ENCODE data around the gene ZNF215.
"Not testable (repeated sequence)": the region's sequence is repeated elsewhere in the genome, so short reads cannot be mapped to it uniquely, and the experiment has no call there.

The ZNF215 gene

GRCh38 chr11:6926208-6927029, at the start of gene ZNF215:
TSS of gene ZNF215 (plus strand) at chr11:6926426. CDS start at chr11:6932273, 5,847 bp downstream.
- ATAC-seq = peak; percentile 82
- H3K4me1 Mint-ChIP-seq = peaks cover 24% of the 10 kb centered on the region
- peaks cover 75% of the 10 kb centered on the region for H3K27me3 Mint-ChIP-seq
- DNase-seq = peak; percentile 32 to 68
- peak within 1 kb of the TSS; percentile 14 to 88 for H3K27ac Mint-ChIP-seq
- H3K4me3 Mint-ChIP-seq = peak within 1 kb of the TSS; percentile 93 to 94
- H3K9me3 Mint-ChIP-seq = no peaks in the 10 kb centered on the region

- ATAC-seq (no peak), DNase-seq (no peak)
- Mint-ChIP-seq H3K9me3 (peaks cover 0 to 5% of the 10 kb centered on the region in 2 donors), H3K27me3 (peaks cover 17% of the 10 kb centered on the region), H3K27ac (no peak overlapping the region), H3K4me3 (no peak overlapping the region), H3K4me1 (no peaks in the 10 kb centered on the region)
Observed at GRCh38 chr11:6876914-6877313, 49.3 kb upstream of the ZNF215 start.

GRCh38 chr11:6882751-6883150, 43.5 kb upstream of the ZNF215 start:
- ATAC-seq (no peak), DNase-seq (no peak)
- no peaks in the 10 kb centered on the region for H3K4me1 Mint-ChIP-seq
- H3K27me3 Mint-ChIP-seq = peaks cover 37% of the 10 kb centered on the region
- H3K4me3 Mint-ChIP-seq = no peak overlapping the region
- H3K9me3 Mint-ChIP-seq = no peaks in the 10 kb centered on the region
- H3K27ac Mint-ChIP-seq = no peak overlapping the region

GRCh38 chr11:6887711-6888110, 38.5 kb upstream of the ZNF215 start:
- DNase-seq, H3K4me1 Mint-ChIP-seq: not testable (repeated sequence)
- H3K27me3 Mint-ChIP-seq = peaks cover 47% of the 10 kb centered on the region

GRCh38 chr11:6888830-6889229, 37.4 kb upstream of the ZNF215 start:
- ATAC-seq = no peak
- Mint-ChIP-seq H3K27ac (no peak overlapping the region), H3K27me3 (peaks cover 38% of the 10 kb centered on the region), H3K4me1 (no peaks in the 10 kb centered on the region), H3K4me3 (no peak overlapping the region), H3K9me3 (no peaks in the 10 kb centered on the region)
- no peak for DNase-seq

More at GRCh38 chr11:6887711-6888110, 38.5 kb upstream of the ZNF215 start:
- not testable (repeated sequence) for H3K9me3 Mint-ChIP-seq, H3K27ac Mint-ChIP-seq, ATAC-seq, H3K4me3 Mint-ChIP-seq

- no peak overlapping the region for H3K27ac Mint-ChIP-seq
- no peaks in the 10 kb centered on the region for H3K4me1 Mint-ChIP-seq
- ATAC-seq (no peak), DNase-seq (no peak)
- peaks cover 36% of the 10 kb centered on the region for H3K27me3 Mint-ChIP-seq
- no peaks in the 10 kb centered on the region for H3K9me3 Mint-ChIP-seq
- no peak overlapping the region for H3K4me3 Mint-ChIP-seq
Observed at GRCh38 chr11:6889835-6890234, 36.4 kb upstream of the ZNF215 start.

DNA sequence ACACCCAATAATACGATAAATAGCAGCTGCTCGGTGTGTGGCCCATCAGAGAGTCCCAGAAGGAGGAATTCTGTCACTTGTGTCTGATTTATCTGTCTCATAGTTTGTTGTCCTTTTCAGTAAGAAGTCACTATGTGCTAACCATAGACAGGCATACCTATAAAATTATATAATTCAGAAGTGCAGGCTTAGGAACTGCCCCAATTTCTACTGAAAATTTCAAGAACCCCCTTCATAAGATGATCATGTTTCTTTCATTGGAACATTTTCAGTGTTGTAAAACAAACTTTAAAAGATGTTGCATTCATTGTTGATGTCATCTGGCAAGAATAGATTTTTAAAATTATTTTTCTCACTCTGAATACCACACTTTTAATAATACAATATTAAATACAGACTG, 33.8 kb upstream of the ZNF215 start, which contains the start of gene OR2D2:
Gene OR2D2, minus strand, starts transcription at position 101 of the 400 bp plus-strand sequence. Its CDS starts 0 bp downstream, at position 101.
- H3K27ac Mint-ChIP-seq = no peak within 1 kb of the TSS
- ATAC-seq = no peak
- peaks cover 38% of the 10 kb centered on the region for H3K27me3 Mint-ChIP-seq
- H3K4me1 Mint-ChIP-seq = no peaks in the 10 kb centered on the region
- no peak within 1 kb of the TSS for H3K4me3 Mint-ChIP-seq
- H3K9me3 Mint-ChIP-seq = no peaks in the 10 kb centered on the region
- DNase-seq = no peak

- H3K27ac Mint-ChIP-seq = no peak overlapping the region
- DNase-seq = no peak
- H3K4me1 Mint-ChIP-seq = no peaks in the 10 kb centered on the region
Observed at GRCh38 chr11:6894097-6894496, 32.1 kb upstream of the ZNF215 start.

GRCh38 chr11:6895010-6895409, 31.2 kb upstream of the ZNF215 start:
- Mint-ChIP-seq H3K4me1 (no peaks in the 10 kb centered on the region), H3K9me3 (no peaks in the 10 kb centered on the region), H3K27ac (no peak overlapping the region), H3K27me3 (peaks cover 47% of the 10 kb centered on the region), H3K4me3 (no peak overlapping the region)
- peak; percentile 95 for ATAC-seq
- no peak for DNase-seq

More at GRCh38 chr11:6894097-6894496, 32.1 kb upstream of the ZNF215 start:
- Mint-ChIP-seq H3K4me3 (no peak overlapping the region), H3K27me3 (peaks cover 46% of the 10 kb centered on the region), H3K9me3 (no peaks in the 10 kb centered on the region)
- ATAC-seq = no peak

GRCh38 chr11:6898911-6899310, 27.3 kb upstream of the ZNF215 start:
- DNase-seq (no peak), ATAC-seq (no peak)
- Mint-ChIP-seq H3K9me3 (no peaks in the 10 kb centered on the region), H3K27me3 (peaks cover 42% of the 10 kb centered on the region), H3K4me3 (no peak overlapping the region), H3K27ac (no peak overlapping the region), H3K4me1 (no peaks in the 10 kb centered on the region)

DNA sequence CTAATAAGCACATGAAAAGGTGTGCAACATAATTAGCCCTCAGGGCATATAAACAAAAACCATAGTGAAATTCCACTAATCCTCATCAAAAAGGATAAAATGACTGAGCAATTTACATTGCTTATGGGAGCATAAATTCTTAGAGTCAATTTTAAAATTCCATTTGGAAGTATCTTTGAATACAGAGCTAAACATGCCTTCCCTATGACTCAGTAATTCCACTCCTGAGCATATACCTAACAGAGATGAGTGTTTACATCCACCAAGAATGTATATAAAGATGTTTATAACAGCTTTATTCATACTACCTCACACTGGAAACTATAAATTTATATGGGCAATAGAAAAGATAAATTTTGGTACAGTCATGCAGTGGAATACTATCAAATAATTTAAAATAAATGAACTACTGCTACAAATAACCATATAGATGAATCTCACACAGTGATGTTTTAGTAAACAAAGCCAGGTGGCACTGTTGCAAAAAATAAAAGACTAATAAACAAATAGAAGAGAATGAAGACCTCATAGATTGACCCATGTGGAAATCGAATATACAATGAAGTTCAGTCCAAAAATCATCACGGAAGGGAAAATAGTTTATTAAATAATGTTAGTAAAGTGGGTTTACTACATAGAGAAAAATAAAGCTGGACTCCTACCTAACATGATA, 25.8 kb upstream of the ZNF215 start:
- Mint-ChIP-seq H3K4me1 (no peaks in the 10 kb centered on the region), H3K4me3 (no peak overlapping the region), H3K27ac (no peak overlapping the region), H3K27me3 (peaks cover 33% of the 10 kb centered on the region), H3K9me3 (peaks cover 0 to under 1% of the 10 kb centered on the region in 2 donors)
- no peak for ATAC-seq
- no peak for DNase-seq

- DNase-seq, H3K9me3 Mint-ChIP-seq, H3K4me3 Mint-ChIP-seq, ATAC-seq, H3K4me1 Mint-ChIP-seq, H3K27ac Mint-ChIP-seq: not testable (repeated sequence)
- H3K27me3 Mint-ChIP-seq = peaks cover 19% of the 10 kb centered on the region
Observed at GRCh38 chr11:6904804-6905203, 21.4 kb upstream of the ZNF215 start.

DNA sequence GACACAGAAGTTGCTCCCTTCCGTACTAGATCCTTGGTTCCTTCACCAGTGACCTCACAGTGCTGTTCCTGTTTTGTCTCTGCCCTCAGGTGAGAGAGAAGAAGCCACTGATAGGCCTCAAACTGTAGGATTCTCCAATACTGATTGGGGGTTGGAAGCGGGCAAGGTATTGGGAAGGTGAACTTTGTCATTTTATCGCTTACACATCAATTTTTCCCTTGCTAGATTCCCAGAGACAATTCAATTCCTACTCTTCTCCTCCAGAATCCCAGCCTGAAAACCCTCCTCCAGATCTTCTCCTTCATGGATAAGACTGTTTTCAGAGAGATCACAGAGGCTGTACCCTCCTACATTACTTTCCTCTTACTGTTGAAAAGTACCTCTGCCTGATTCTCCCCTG, 14.8 kb upstream of the ZNF215 start:
- DNase-seq (no peak), ATAC-seq (no peak)
- Mint-ChIP-seq H3K4me1 (no peaks in the 10 kb centered on the region), H3K27me3 (no peaks in the 10 kb centered on the region), H3K9me3 (no peaks in the 10 kb centered on the region), H3K4me3 (no peak overlapping the region), H3K27ac (no peak overlapping the region)

GRCh38 chr11:6911948-6912347, 14.3 kb upstream of the ZNF215 start:
- DNase-seq (no peak), ATAC-seq (no peak)
- H3K27me3 Mint-ChIP-seq = no peaks in the 10 kb centered on the region
- H3K4me1 Mint-ChIP-seq = no peaks in the 10 kb centered on the region
- H3K9me3 Mint-ChIP-seq = no peaks in the 10 kb centered on the region
- H3K27ac Mint-ChIP-seq = no peak overlapping the region
- H3K4me3 Mint-ChIP-seq = no peak overlapping the region

DNA sequence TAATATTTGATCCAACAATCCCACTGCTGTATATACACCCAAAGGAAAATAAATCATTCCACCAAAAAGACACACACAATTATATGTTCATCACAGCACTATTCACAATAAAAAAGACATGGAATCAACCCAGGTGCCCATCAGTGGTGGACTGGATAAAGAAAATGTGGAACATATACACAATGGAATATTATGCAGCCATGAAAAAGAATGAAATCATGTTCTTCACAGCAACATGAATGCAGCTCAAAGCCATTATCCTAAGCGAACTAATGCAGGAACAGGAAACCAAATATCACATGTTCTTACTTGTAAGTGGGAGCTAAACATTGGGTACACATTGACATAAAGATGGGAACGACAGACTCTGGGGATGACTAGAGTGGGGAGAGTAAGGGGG, 6.5 kb upstream of the ZNF215 start:
- DNase-seq = no peak
- no peak overlapping the region for H3K4me3 Mint-ChIP-seq
- H3K4me1 Mint-ChIP-seq = no peaks in the 10 kb centered on the region
- no peak overlapping the region for H3K27ac Mint-ChIP-seq
- ATAC-seq = no peak
- H3K9me3 Mint-ChIP-seq = no peaks in the 10 kb centered on the region
- peaks cover 37% of the 10 kb centered on the region for H3K27me3 Mint-ChIP-seq

- Mint-ChIP-seq H3K9me3 (no peaks in the 10 kb centered on the region), H3K27ac (no peak within 1 kb of the TSS), H3K4me1 (peaks cover 2% of the 10 kb centered on the region), H3K27me3 (peaks cover 47% of the 10 kb centered on the region), H3K4me3 (no peak within 1 kb of the TSS)
- DNase-seq (no peak), ATAC-seq (no peak)
Observed at GRCh38 chr11:6920702-6921101, 5.5 kb upstream of the ZNF215 start, which contains the start of gene OR2D3. TSS of gene OR2D3 (plus strand) at chr11:6921002. CDS start at chr11:6921002, 0 bp downstream.
